Activated CD4-positive, alpha-beta T cell treated with anti-CD3 and anti-CD28 coated beads, Interleukin-2, amount 50 U/mL, for 48 hours (primary cell): Measurements from ENCODE around the gene SLC15A1.

Experiments
- DNase-seq, 2 experiments: peaks; one replicate each; pipeline ENCODE4 v3.0.0-alpha.2; 2020

Gene SLC15A1

DNA sequence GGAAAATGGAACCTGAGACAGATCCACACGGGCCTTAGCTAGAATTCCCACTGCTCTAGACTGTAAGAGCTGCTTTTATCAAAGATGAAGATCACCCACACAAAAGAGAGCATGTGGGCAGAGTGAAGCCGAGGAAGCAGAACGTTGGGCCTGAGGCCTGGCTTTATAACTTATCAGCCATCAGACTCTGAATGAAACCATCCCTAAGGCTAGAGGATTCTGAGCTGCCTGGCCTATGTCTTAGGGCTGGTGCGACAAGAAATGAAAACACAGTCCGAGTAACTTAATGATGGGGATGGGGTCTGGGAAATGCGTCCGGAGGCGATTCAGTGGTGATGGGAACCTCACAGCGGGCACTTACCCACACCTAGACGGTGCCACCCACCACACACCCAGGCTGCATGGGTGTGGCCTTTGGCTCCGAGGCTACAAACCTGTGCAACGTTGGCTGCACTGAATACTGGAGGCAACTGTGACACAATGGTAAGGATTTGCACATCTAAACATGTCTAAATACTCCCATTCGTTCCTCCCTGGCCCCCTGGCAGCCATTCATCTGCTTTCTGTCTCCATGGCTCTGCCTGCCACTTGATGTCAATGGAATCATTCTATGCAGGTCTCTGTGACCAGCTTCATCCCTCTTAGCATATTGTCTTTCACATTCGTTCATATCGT, 62.0 kb downstream of the SLC15A1 start:
- no peak for DNase-seq

DNA sequence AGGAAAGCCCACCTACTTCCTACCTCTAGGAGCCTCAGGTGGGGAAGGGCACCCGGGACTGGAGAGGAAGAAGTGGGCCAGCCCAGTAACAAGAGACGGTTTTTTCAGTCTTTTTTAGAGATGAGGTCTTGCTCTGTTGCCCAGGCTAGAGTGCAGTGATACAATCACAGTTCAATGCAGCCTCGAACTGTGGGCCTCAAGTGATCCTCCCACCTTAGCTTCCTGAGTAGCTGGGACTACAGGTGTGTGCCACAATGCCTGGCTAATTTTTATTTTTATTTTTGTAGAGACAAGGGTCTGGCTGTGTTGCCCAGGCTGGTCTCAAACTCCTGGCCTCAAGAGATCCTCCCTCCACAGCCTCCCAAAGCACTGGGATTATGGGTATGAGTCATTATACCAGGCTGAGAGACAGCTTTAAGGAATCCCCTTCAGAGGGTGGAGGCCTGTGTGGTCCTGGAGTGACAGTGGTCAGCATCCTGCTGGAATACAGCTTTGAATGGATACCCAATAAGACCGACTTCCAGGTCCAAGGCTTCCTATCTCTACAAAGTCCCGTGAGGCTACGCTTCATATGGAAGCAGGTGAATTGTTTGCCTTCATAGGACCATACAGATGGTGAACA, 63.0 kb downstream of the SLC15A1 start:
- no peak for DNase-seq

DNA sequence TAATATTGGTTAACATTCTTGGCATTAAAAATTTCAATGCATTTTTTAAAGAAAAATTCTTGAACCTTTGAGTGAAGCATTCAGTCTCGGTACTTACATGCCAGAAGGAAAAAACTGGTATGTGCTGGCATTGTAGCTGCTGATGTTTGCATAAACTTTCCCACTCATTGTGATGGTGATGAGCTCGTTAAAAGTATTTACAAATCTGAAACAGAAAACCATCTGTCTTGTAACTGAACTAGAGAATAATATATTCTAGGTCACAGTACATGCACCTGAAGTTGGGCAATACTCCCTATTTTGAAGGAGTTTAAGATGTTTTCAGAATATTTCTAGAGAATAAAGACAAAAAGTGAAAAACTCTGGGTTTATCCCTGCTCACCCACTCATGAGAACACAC, 64.1 kb downstream of the SLC15A1 start:
- DNase-seq = no peak

DNA sequence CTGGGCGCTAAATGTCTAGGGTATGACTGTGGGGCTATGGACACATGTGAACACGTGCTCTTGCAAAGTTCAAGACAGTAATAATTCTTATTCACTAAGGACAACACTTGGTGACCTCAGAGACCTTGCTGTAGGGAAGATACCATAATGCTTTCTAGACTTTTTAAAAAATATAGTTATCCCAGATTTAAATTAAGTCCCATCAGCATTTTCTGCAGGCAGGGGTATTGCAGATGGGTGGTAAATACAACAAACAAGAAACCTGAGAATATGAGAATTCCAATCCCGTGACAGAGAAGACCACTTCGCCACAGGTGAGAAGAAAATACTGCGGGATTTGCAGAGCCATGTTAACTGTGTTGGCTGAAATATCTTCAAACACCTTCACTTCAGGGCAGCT, 65.2 kb downstream of the SLC15A1 start:
- no peak for DNase-seq

- no peak for DNase-seq
Measured at GRCh38 chr13:98686270-98686669, 66.2 kb downstream of the SLC15A1 start.

DNA sequence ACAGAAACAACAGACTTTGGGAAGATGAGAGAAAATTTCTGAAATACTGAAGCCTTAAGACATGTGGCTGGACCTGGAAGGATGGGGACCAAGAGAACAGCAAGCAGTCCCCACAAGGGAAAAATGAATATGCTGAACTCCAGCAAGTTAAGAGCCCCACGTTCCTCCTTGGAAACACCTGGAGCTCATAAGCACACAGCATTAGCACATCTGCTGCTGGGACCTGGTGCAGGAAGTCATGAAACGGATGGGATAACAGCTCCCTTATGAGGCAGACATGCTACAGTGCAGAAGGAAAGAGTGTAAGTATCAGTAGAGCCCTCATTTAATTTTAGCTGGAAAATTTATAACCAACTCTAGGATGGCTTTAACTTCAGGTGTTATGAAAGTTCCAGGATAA, 67.3 kb downstream of the SLC15A1 start:
- no peak for DNase-seq

DNA sequence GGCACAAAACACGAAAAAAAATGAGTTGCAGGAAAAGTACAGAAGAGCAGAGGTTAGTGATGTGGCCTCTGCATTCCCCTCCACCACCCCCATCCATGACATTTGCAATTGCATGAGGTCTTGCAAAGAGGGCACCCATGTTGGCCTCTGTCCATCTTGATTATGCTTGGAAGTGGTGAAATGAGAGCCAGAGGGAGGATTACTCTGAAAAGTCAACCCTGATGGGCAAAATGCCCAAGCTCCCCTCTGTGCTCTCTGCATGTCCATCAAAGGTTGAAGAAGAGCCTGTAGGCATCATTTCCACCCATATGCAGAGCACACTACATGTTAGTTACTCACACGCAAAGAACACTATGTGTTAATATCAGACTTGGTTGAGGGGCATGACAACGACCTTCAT, 71.4 kb downstream of the SLC15A1 start:
- DNase-seq = no peak

GRCh38 chr13:98678741-98679140, 73.7 kb downstream of the SLC15A1 start:
- no peak for DNase-seq

- no peak for DNase-seq
Measured at GRCh38 chr13:98677398-98677797, 75.1 kb downstream of the SLC15A1 start.

GRCh38 chr13:98676239-98676638, 76.2 kb downstream of the SLC15A1 start:
- DNase-seq = no peak

GRCh38 chr13:98675837-98676236, 76.6 kb downstream of the SLC15A1 start:
- DNase-seq = no peak

GRCh38 chr13:98675066-98675465, 77.4 kb downstream of the SLC15A1 start:
- no peak for DNase-seq

GRCh38 chr13:98672947-98673613, 79.4 kb downstream of the SLC15A1 start:
- peak; percentile 37 to 61 for DNase-seq

GRCh38 chr13:98668155-98668554, 84.3 kb downstream of the SLC15A1 start:
- DNase-seq = no peak

GRCh38 chr13:98665638-98665995, 86.9 kb downstream of the SLC15A1 start:
- DNase-seq = no peak

- DNase-seq = no peak
Measured at GRCh38 chr13:98664924-98665637, 87.4 kb downstream of the SLC15A1 start.

DNA sequence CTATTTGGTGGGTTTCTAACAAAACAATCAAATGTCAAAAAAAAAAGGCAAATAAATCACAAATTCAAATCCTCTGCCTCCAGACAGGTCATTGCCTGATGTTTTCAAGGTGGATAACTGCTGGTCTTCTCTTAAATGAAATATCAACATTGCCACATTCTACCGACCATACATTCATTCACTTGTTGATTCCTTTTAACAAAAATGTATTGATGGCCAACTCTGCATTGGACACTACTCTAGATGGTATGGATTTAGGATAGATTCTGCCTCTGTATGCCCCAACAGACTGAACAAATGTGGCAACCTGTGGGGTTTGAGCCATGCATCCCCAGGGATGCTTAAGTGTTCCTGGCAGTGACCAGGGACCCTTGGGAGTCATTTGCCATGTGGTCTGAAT, 88.0 kb downstream of the SLC15A1 start:
- DNase-seq = no peak

GRCh38 chr13:98664047-98664446, 88.4 kb downstream of the SLC15A1 start:
- DNase-seq = peak; percentile 65 to 75

DNA sequence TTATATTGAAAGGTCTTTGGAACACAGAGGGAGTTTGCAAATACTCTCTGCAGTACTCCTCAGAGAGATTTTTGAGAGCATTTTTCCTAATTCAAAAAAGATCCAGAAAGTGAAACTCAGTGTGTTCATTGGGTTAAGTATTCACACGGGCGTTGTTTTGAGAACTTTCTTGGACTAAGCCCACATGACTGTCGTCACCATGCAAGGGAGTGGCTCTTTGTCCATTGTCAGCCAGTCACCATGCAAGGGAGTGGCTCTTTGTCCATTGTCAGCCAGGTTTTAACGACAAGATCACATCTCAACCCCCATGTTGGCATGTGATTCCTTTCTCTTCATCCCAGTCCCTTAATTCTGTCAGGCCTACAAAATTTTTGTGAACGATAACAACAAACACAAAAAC, 94.3 kb downstream of the SLC15A1 start:
- DNase-seq = no peak

DNA sequence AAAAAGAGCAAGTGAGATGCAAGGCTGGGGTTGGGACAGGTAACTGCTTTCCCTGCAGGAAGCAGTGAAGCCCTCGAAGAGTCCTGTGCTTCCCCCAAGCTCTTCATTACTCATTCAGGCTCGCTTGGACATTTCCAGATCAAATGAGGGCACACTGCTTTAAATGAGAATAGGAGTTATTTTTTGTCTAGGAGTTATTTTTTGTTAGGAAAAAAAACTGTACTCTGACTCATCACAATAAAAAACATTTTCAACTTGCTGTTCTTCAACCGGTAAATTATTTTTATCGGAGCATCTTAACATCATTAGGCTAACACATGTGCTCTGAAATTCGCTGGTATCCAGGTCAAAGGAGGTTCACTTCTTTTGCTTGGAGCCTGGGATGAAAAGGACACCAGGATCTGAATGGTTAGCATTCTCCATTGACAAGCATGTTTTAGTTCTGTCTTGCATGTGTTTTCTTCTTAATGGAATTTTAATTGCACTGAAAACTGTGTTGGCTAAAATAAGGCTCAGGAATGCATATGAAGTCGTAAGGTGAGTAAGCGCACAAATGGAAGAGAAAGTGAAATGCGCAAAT, 94.9 kb downstream of the SLC15A1 start:
- no peak for DNase-seq

DNA sequence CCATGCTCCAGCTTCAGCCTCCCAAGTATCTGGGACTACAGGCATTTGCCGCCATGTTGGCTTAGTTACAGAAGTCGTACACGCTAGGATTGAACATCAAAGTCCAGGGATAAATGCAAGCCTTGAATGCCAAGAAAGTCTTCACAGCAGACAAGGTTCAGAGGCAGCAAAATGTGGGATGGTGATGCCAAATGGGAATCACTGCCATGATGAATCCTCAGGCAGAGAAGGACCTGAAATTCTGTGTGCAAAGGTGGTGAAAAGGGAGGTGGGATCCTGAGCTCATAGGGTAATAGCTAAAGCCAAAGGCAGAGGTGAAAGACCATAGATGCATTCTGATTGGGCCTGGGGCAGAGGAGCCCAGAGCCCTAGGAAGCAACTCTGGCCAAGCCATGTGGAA, 96.2 kb downstream of the SLC15A1 start:
- no peak for DNase-seq

GRCh38 chr13:98653463-98653985, 98.9 kb downstream of the SLC15A1 start:
- peak; percentile 83 to 85 for DNase-seq
